ENCODE data around the gene ANKFY1.

Gene ANKFY1

GRCh38 chr17:4247971-4248388 is 15.8 kb downstream of the ANKFY1 start:
- DNase-seq (ENCODE audit: low read depth), result no peak
- H3K4me3 ChIP-seq (ENCODE audit: low read depth, low read length), result no peak overlapping the region
- no peak for TF ChIP-seq CTCF (IDR thresholded peaks at IDR 0.05; ENCODE audit: control insufficient read depth, extremely low read depth, insufficient read depth)

- no peak for TF ChIP-seq CTCF (IDR thresholded peaks at IDR 0.05; ENCODE audit: control insufficient read depth, extremely low read depth, insufficient read depth)
- DNase-seq (ENCODE audit: low read depth), result no peak
- H3K4me3 ChIP-seq (ENCODE audit: low read depth, low read length), result no peak overlapping the region
Observed at GRCh38 chr17:4247361-4247970, 16.3 kb downstream of the ANKFY1 start.

GRCh38 chr17:4246674-4247073 is 17.1 kb downstream of the ANKFY1 start:
- no peak for DNase-seq (ENCODE audit: low read depth)
- no peak for TF ChIP-seq CTCF (IDR thresholded peaks at IDR 0.05; ENCODE audit: control insufficient read depth, extremely low read depth, insufficient read depth)
- no peak overlapping the region for H3K4me3 ChIP-seq (ENCODE audit: low read depth, low read length)

GRCh38 chr17:4241535-4241934 is 22.2 kb downstream of the ANKFY1 start:
- H3K4me3 ChIP-seq (ENCODE audit: low read depth, low read length), result no peak overlapping the region
- DNase-seq (ENCODE audit: low read depth), result no peak
- no peak for TF ChIP-seq CTCF (IDR thresholded peaks at IDR 0.05; ENCODE audit: control insufficient read depth, extremely low read depth, insufficient read depth)

GRCh38 chr17:4236456-4236855 is 27.3 kb downstream of the ANKFY1 start:
- DNase-seq (ENCODE audit: low read depth), result no peak
- TF ChIP-seq CTCF (IDR thresholded peaks at IDR 0.05; ENCODE audit: control insufficient read depth, extremely low read depth, insufficient read depth), result no peak
- no peak overlapping the region for H3K4me3 ChIP-seq (ENCODE audit: low read depth, low read length)

- no peak for TF ChIP-seq CTCF (IDR thresholded peaks at IDR 0.05; ENCODE audit: control insufficient read depth, extremely low read depth, insufficient read depth)
- H3K4me3 ChIP-seq (ENCODE audit: low read depth, low read length), result no peak overlapping the region
- DNase-seq (ENCODE audit: low read depth), result peak; percentile 33
Observed at GRCh38 chr17:4235372-4236279, 28.2 kb downstream of the ANKFY1 start.
